Breast epithelium (tissue), 3 donors: ENCODE results near the gene CISTR.

Experiments
- POLR2AphosphoS5 ChIP-seq, 3 donors: sonication (generic); formaldehyde crosslinking; IDR thresholded peaks; one replicate each; pipeline ENCODE4 v1.6.1; 2017; ENCODE audit warnings: antibody characterized with exemption in 3 of 3
- TF ChIP-seq, protein P1 (sequence below), 3 donors: fragments of 450-650 bp; IDR thresholded peaks; one replicate each; pipeline ENCODE4 v1.5.1; 2016 to 2017; ENCODE audit warnings: antibody characterized with exemption in 3 of 3, mild to moderate bottlenecking in 3 of 3, moderate library complexity in 3 of 3

DNA sequence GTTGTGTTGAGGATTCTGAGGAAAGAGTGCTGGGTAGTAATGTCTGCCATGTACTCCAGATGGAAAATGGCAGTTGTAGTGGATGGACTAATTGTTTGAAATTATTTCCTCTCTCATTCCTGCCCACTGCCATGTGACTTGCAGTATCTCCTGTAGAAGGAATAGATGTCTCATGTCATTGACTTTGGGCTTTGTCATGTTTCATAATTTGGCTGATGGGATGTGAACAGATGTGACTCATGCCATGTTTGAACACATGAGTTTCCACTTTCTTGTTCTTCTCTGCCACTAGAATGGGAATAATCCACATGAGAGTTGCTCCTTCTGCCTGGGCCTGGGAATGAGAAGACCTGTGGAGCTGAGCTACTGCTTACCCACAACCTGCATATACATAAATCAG, 22.1 kb downstream of the CISTR start:
- TF ChIP-seq, protein P1, sequence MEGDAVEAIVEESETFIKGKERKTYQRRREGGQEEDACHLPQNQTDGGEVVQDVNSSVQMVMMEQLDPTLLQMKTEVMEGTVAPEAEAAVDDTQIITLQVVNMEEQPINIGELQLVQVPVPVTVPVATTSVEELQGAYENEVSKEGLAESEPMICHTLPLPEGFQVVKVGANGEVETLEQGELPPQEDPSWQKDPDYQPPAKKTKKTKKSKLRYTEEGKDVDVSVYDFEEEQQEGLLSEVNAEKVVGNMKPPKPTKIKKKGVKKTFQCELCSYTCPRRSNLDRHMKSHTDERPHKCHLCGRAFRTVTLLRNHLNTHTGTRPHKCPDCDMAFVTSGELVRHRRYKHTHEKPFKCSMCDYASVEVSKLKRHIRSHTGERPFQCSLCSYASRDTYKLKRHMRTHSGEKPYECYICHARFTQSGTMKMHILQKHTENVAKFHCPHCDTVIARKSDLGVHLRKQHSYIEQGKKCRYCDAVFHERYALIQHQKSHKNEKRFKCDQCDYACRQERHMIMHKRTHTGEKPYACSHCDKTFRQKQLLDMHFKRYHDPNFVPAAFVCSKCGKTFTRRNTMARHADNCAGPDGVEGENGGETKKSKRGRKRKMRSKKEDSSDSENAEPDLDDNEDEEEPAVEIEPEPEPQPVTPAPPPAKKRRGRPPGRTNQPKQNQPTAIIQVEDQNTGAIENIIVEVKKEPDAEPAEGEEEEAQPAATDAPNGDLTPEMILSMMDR (IDR thresholded peaks at IDR 0.05), result no peak
- no peak for TF ChIP-seq POLR2AphosphoS5 (IDR thresholded peaks at IDR 0.05)
